Retinal pigment epithelial cell (primary cell): Measurements from ENCODE around the gene RAB26.
"Not testable (repeated sequence)": the region's sequence is repeated elsewhere in the genome, so short reads cannot be mapped to it uniquely, and the experiment has no call there.

Experiments used
- DNase-seq: peaks from one replicate; pipeline ENCODE4 v3.0.0-alpha.2; 2010; ENCODE audit warnings: low read depth
- H3K4me3 ChIP-seq: 2 replicates; pipeline ENCODE4 v1.5.1; 2011; ENCODE audit warnings: mild to moderate bottlenecking, low read length, control low read depth, moderate library complexity
- TF ChIP-seq, protein P1 (sequence below): conservative IDR thresholded peaks from 2 replicates; pipeline ENCODE4 v1.5.1; 2011; ENCODE audit warnings: low read depth, low read length, control low read depth, inconsistent platforms

Gene RAB26

DNA sequence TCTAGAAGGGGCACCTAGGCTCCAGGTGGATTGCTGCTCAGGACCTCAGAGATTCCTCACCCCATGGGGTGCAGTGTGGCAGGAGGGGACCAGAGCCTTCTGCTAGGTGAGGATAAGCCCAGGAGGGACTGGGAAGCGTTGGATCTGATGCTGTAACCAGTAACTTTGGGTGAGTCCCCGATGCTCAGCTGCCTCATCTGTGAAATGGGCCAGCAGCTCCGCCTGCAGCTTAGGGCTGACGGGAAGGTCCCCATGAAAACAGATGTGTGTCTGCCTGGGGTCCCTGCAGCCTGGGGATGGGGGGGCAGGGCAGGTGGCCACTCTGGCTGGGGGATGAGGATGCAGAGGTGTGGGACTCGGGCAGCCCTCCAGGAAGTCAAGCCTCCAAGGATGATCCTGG lies 50.7 kb downstream of the RAB26 start:
- TF ChIP-seq, protein P1, sequence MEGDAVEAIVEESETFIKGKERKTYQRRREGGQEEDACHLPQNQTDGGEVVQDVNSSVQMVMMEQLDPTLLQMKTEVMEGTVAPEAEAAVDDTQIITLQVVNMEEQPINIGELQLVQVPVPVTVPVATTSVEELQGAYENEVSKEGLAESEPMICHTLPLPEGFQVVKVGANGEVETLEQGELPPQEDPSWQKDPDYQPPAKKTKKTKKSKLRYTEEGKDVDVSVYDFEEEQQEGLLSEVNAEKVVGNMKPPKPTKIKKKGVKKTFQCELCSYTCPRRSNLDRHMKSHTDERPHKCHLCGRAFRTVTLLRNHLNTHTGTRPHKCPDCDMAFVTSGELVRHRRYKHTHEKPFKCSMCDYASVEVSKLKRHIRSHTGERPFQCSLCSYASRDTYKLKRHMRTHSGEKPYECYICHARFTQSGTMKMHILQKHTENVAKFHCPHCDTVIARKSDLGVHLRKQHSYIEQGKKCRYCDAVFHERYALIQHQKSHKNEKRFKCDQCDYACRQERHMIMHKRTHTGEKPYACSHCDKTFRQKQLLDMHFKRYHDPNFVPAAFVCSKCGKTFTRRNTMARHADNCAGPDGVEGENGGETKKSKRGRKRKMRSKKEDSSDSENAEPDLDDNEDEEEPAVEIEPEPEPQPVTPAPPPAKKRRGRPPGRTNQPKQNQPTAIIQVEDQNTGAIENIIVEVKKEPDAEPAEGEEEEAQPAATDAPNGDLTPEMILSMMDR: no peak
- H3K4me3 ChIP-seq: no peak overlapping the region
- DNase-seq: no peak

DNA sequence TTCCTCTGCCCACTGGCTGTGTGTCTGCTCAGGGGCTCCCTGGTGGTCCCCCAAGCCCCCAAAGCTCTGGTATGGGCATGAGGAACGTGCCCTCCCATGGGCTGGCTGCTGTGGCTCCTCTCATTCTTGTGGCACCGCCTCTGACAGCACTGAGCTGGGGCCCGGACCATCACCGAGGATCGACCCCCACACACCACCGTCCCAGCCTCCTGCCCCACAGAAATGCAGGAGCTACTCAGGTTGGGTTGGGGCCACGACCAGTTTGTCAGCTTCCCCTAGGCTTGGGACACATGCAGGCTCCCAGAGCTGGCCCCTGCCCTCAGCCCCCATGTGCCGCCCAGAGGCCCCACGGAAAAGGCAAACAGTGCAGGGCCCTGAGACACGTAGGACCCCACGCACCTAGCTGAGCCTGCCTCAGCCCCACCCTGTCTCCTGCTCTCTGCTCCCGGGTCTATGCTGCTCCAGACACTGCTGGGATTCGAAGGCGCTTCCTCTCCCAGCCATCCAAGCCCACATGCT lies 51.3 kb downstream of the RAB26 start:
- DNase-seq: no peak
- TF ChIP-seq, protein P1: no peak
- no peak overlapping the region for H3K4me3 ChIP-seq

DNA sequence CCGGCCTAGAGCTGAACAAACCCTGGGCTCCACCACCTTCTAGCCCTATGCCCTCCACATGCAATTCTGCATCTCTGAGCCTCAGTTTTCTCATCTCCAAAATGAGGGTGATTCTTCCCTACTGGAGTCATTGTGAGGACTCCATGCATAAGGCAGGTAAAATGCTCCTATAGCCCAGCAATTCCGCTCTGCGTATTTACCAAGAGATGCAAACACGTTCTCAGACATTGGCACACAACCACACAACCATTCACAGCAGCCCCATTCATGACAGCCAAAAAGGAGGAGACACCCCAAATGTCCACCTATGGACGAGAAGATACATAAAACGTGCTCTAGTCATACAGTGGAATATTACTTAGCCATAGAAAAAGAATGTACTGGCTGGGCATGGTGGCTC lies 51.9 kb downstream of the RAB26 start:
- TF ChIP-seq, protein P1: no peak
- no peak overlapping the region for H3K4me3 ChIP-seq
- DNase-seq: no peak

DNA sequence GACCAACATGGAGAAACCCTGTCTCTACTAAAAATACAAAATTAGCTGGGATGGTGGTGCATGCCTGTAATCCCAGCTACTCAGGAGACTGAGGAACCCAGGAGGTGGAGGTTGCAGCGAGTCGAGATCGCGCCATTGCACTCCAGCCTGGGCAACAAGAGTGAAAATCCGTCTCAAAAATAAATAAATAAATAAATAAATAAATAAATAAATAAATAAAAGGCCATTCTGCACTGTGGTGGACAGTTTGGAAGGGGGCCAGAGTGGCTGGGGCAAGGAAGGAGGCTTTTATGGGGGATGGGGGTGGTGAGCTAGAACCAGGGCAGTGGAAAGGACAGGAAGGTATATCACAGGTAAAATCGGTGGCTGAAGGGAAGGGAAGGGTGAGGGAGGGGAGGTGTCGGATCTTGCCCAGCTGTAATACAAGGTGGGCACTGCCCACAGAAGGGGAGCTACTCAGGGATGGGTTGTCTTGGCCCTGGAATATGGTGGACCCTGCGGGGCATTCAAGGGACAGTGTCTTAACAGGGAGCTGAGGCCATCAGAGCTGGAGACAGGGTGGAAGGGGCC lies 54.8 kb downstream of the RAB26 start:
- not testable (repeated sequence) for DNase-seq, H3K4me3 ChIP-seq
